ENCODE results near the gene FLT4. TPM values are rescaled to one million over a fixed set of nuclear protein-coding genes. Genes with fewer than 3 reads are reported as not detected.
A peak's percentile ranks its signal among the peaks of the same experiment; 100 is the strongest.

FLT4 gene
- total and polyA plus RNA-seq, 9 of the 15 experiments (the other 6 are each of a cell fraction or from before 2014, with no cell fraction given), result 0.01 to 0.42 (median 0.14) TPM; not detected in 2

DNA sequence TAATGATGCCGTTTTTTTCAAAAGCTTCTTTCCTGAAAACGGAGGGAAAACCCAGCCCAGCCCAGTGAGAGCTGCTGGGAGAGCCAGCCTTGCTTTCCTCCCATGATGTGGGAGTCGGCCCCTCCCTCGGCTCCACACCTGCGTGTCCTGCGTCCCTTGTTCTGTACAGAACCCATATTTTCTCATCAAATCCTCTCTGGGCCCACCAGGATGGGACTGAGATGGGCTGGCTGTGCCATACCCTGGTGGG lies 8.9 kb downstream of the FLT4 start (continued):
- TF ChIP-seq, protein P1, sequence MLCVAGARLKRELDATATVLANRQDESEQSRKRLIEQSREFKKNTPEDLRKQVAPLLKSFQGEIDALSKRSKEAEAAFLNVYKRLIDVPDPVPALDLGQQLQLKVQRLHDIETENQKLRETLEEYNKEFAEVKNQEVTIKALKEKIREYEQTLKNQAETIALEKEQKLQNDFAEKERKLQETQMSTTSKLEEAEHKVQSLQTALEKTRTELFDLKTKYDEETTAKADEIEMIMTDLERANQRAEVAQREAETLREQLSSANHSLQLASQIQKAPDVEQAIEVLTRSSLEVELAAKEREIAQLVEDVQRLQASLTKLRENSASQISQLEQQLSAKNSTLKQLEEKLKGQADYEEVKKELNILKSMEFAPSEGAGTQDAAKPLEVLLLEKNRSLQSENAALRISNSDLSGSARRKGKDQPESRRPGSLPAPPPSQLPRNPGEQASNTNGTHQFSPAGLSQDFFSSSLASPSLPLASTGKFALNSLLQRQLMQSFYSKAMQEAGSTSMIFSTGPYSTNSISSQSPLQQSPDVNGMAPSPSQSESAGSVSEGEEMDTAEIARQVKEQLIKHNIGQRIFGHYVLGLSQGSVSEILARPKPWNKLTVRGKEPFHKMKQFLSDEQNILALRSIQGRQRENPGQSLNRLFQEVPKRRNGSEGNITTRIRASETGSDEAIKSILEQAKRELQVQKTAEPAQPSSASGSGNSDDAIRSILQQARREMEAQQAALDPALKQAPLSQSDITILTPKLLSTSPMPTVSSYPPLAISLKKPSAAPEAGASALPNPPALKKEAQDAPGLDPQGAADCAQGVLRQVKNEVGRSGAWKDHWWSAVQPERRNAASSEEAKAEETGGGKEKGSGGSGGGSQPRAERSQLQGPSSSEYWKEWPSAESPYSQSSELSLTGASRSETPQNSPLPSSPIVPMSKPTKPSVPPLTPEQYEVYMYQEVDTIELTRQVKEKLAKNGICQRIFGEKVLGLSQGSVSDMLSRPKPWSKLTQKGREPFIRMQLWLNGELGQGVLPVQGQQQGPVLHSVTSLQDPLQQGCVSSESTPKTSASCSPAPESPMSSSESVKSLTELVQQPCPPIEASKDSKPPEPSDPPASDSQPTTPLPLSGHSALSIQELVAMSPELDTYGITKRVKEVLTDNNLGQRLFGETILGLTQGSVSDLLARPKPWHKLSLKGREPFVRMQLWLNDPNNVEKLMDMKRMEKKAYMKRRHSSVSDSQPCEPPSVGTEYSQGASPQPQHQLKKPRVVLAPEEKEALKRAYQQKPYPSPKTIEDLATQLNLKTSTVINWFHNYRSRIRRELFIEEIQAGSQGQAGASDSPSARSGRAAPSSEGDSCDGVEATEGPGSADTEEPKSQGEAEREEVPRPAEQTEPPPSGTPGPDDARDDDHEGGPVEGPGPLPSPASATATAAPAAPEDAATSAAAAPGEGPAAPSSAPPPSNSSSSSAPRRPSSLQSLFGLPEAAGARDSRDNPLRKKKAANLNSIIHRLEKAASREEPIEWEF (CRISPR knock-in tag; IDR thresholded peaks at IDR 0.05), result no peak

DNA sequence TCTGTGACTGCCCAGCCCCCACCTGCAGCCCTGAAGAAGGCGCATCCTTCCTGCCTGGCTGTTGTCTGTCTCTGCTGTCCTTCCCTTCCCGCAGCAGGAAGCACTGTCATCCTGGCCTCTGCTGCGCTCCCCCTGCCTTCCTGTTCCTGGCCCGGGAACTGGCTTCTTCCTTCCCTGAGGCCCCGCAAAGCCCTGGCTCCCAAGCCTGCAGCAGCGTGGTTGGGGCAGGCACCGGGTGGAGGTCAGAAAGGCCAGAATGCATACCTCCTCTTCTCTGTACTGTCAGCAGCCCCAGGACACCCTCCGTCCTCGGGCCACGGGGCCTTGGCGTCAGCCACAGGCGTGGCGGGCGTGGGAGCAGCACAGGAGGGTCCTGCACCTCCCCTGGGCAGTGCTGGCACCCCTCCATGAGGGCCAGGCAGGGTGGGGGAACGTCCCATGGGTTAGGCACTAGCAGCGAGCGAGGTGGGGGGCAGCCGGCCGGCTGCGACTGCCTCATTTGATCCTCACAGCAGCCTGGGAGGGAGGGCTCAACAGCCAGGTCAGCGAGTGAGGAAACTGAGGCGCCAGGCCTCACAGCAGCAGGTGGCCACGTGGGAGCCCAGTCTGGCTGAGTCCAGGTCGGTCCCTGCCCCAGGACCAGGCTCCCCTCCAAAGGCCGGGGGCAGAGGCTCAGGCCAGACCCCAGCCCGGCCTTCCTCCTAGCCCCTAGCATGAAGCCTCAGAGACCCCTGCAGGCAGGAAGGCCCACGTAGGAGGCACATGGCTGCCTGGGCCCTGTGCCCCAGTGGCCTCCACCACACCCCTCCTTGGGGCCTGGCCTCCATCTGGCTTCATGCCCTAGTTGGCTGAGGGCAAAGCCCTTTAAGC lies 9.4 kb downstream of the FLT4 start:
- POLR2A ChIA-PET, result no interaction called here
- in situ Hi-C loops (cut with MboI), result no loop called here

More for the DNA sequence above, 9.4 kb downstream of the FLT4 start:
- H3K27me3 ChIP-seq (ENCODE audit: control insufficient read depth in 2 of 2, insufficient read depth in 2 of 2, low read length in 2 of 2), result peaks cover 44 to 71% of the 10 kb centered on the region in 2 experiments; a peak in 4 of 5 replicates
- no peaks in the 10 kb centered on the region for H3K36me3 ChIP-seq (ENCODE audit: control insufficient read depth, insufficient read depth, low read length)
- intact Hi-C loops (cut with micrococcal nuclease), result no loop called here
- no peaks in the 10 kb centered on the region for H3K9me3 ChIP-seq (replicated peaks; ENCODE audit: control insufficient read depth, insufficient read depth, low read depth, low read length)
- H3K4me2 ChIP-seq (ENCODE audit: insufficient read depth, low read length), result no peak overlapping the region
- 2% methylated on average over 25 of the region's 27 CpGs for WGBS (ENCODE audit: insufficient coverage, low coverage, missing lambda C conversion rate)
- H3K79me2 ChIP-seq (ENCODE audit: control insufficient read depth, insufficient read depth, low read length), result no peaks in the 10 kb centered on the region
- DNase-seq (ENCODE audit: extremely low read depth in 1 of 4, low spot score in 3 of 4), result no peak
- peaks cover 8% of the 10 kb centered on the region; the same call in 1 of the 2 replicates for H4K20me1 ChIP-seq (replicated peaks; ENCODE audit: control insufficient read depth, insufficient read depth, low read length)
- no peak overlapping the region for H3K4me3 ChIP-seq
- H3K9ac ChIP-seq (ENCODE audit: insufficient read depth in 1 of 2, low read depth in 2 of 2, low read length in 2 of 2), result no peak overlapping the region; a peak in 1 of 4 replicates
- no peak overlapping the region for H2AFZ ChIP-seq (ENCODE audit: low read depth, low read length)
- BruUV-seq (replicated peaks), result no TSS peak
- TF ChIP-seq, protein P2, sequence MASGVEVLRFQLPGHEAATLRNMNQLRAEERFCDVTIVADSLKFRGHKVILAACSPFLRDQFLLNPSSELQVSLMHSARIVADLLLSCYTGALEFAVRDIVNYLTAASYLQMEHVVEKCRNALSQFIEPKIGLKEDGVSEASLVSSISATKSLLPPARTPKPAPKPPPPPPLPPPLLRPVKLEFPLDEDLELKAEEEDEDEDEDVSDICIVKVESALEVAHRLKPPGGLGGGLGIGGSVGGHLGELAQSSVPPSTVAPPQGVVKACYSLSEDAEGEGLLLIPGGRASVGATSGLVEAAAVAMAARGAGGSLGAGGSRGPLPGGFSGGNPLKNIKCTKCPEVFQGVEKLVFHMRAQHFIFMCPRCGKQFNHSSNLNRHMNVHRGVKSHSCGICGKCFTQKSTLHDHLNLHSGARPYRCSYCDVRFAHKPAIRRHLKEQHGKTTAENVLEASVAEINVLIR (CRISPR knock-in tag; IDR thresholded peaks at IDR 0.05), result no peak
- no peak for TF ChIP-seq ZNF408 (CRISPR knock-in tag; IDR thresholded peaks at IDR 0.05; ENCODE audit: low read depth)
- 0 out of 2 replicates have a peak, but pooled peaks have one; percentile 25 for TF ChIP-seq CTBP1 (IDR thresholded peaks at IDR 0.05; ENCODE audit: borderline replicate concordance)
- TF ChIP-seq KDM2B (CRISPR knock-in tag; IDR thresholded peaks at IDR 0.05), result no peak
- no peak for ATAC-seq
- H3K9me1 ChIP-seq (ENCODE audit: control insufficient read depth, insufficient read depth, low read length), result no peaks in the 10 kb centered on the region
- H3K27ac ChIP-seq (ENCODE audit: extremely low read depth, low read depth, low read length), result no peak overlapping the region
- CTCF ChIA-PET (ENCODE audit: low intra/inter-chr PET ratio), result no interaction called here
- H3K4me1 ChIP-seq (replicated peaks in 1 of 2; ENCODE audit: control insufficient read depth in 2 of 2, insufficient read depth in 2 of 2, low read length in 2 of 2), result peaks cover 0 to 24% of the 10 kb centered on the region in 2 experiments; a peak in 3 of 5 replicates
- FAIRE-seq, result no peak
